GM20431 (cell line): ENCODE results near the gene APMAP.

Experiments used
- in situ Hi-C: fragments of 300-500 bp; cut with MseI, MboI; formaldehyde crosslinking; loops from one replicate; pipeline ENCODE4 v1.15.0; 2020; ENCODE audit warnings: low sequenced_read_pairs; ENCODE audit not compliant: unreplicated experiment

The APMAP gene

GRCh38 chr20:25025091-25025861 is 32.7 kb upstream of the APMAP start:
- in situ Hi-C loops, result no loop called here

- in situ Hi-C loops, result no loop called here
Measured at GRCh38 chr20:25024171-25024570, 31.6 kb upstream of the APMAP start.

- in situ Hi-C loops, result no loop called here
Measured at GRCh38 chr20:25023356-25023755, 30.8 kb upstream of the APMAP start.

DNA sequence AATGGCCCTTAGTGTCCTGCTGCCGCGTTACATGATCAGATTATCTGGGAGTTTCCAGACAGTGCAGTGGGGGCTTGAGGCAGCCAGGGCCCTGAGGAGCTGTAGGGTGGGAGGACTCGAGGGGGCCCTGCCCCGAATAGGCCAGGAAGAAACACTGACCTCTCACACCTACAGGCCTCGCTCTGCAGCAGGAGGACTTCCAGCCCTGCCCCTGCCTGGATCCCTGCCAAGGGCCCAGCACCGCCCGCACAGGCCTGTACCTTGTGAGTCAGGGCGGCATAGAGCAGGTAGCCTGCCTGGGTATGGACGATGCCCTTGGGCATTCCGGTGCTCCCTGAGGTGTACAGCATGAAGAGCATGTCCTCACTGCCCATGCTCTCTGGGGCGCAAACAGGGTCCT is 30.1 kb upstream of the APMAP start:
- in situ Hi-C loops, result no loop called here

- in situ Hi-C loops, result no loop called here
Measured at GRCh38 chr20:25021336-25021735, 28.8 kb upstream of the APMAP start.

DNA sequence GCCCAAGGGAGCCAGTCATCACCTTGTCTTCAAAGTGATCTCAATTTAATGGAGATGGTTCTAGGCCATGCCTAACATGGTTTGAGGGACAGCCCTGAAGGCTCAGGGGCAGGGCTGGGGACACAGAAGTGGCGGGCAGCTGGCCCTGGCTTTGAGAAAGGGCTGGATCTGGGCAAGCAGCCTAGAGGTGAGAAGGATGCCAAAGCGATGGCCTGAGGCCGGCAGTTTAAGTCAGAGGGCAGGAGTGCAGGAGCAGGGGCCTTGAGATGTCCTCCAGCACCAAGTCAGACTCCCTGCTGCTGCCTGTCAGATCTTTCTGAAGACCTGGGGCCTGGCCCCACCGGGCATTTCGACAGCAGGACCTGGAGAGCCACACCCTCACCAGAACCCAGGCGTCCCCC is 28.4 kb upstream of the APMAP start:
- in situ Hi-C loops, result no loop called here

DNA sequence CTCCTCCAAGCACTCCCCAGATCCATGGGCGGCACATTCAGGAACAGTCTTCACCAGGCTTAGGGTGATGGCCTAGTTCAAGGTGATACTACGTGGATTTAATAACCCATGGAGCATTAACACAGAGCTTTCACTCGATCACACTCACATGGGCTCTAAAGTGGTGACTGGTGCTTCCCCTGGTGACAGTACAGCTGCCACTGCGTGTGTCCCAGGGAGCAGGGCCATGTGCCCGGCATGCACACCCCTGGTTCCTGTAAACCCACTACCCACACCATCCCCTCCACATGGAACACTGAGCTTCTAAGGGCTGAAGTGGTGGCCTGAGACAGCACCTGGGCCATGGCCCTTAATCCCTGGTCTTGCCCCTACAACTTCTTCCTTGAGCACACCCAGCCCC is 27.8 kb upstream of the APMAP start:
- in situ Hi-C loops, result no loop called here

- in situ Hi-C loops, result no loop called here
Measured at GRCh38 chr20:25019381-25020155, 27.0 kb upstream of the APMAP start.

DNA sequence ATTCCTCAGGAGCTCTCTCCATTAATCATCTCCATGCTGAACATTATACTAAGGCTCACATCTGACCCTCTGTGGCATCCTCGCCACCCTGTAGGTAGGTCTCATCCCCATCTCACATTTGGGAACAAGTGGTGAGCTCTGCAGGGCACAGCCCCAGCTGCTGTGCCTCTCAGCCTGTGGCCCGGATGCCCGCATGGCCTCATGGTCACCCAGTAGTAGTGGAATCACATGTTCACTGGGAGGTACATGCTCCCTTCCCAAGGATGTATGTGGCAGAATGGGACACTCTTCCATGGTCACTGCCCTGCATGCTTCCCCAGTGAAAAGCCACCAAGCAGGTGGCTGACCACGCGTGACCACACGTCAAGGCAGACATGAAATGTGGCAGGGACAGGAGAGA is 26.3 kb upstream of the APMAP start:
- in situ Hi-C loops, result no loop called here

- in situ Hi-C loops, result no loop called here
Measured at GRCh38 chr20:25018425-25018824, 25.9 kb upstream of the APMAP start.

DNA sequence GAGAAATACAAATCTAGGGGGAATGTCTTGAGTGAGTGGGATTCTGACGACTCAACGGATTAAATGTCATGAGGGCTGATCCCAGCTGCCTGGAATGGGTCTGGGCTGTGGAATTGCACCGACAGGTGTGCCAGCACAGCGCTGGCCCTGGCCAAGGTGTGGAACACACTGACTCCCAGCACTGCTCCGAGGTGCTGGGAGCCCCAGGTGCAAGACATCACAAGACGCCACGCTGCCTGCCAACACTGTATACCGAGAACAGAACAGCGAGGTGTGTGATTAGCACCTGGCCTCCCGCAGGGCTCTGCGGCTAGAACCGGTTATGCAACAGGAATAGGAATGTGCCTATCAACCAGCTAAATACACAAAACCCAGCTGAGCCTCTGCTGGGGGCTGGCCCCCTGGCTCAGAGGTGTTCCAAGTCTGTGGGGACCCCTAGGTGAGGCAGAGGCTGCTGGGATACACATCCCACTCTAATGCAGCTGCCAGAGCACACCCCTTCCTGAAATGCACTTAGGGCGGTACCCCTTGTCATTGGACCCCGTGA is 24.8 kb upstream of the APMAP start:
- in situ Hi-C loops, result no loop called here

DNA sequence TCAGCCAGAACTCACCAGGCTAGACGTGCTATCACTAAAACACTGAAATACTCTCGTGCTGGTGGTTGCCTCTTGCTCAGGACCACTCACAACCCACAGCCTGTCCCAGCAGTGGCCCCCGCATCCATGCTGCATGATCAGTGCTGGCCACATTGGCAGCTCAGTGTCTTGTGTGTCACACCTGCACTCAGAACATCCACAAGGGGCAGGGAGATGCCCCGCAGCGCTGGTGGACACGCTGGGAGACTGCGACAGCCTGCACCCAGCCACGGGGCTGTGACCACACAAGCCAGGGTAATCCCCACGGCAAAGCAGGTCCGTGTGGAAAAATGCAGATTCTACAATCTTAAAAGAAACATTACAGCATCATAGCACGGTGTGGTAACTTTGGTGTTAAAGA is 23.9 kb upstream of the APMAP start:
- in situ Hi-C loops, result no loop called here

GRCh38 chr20:25015986-25016385 is 23.4 kb upstream of the APMAP start:
- in situ Hi-C loops, result no loop called here

- in situ Hi-C loops, result no loop called here
Measured at GRCh38 chr20:25014816-25015215, 22.3 kb upstream of the APMAP start.

DNA sequence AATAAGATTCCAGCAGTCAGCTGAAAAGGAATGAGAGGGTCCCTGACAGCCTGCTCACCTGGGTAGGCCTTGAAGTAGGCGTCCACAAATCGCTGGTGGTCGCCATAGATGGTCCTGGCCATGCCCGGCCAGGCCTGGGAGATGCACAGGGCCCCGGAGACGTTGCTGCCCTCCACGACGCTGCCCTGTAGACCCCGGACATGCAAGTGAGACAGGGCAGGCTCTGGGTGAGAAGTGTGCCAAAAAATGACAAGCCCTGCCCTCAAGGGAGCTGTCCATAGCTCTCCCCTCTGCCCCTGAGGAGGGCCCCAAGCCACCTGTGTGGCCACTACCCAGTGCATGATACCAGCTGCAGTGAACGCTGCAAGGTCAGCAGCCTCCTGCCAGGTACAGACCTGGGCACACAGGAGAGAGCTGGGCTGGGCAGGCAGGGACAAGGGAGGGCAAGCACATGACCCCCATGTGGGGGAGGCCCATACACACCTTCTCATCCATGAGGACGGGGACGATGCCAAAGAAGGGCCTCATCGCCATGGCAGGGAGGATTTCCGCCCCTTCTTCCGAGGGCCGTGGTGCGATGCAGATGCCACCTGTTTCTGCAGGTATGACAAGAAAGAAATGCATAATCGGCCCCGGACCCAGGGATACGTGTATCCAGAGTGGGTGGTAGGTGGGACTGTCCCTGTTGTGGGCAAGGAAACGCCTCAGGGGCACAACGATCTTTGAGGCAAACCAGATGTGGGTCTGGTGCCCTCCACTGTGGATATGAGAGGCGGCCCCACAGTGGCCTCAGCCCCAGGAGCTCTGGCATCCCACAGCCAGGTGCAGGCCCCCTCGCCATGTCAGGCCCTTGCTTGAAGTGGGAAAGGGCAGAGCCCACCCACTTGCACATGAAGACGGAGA is 21.2 kb upstream of the APMAP start:
- in situ Hi-C loops, result no loop called here

DNA sequence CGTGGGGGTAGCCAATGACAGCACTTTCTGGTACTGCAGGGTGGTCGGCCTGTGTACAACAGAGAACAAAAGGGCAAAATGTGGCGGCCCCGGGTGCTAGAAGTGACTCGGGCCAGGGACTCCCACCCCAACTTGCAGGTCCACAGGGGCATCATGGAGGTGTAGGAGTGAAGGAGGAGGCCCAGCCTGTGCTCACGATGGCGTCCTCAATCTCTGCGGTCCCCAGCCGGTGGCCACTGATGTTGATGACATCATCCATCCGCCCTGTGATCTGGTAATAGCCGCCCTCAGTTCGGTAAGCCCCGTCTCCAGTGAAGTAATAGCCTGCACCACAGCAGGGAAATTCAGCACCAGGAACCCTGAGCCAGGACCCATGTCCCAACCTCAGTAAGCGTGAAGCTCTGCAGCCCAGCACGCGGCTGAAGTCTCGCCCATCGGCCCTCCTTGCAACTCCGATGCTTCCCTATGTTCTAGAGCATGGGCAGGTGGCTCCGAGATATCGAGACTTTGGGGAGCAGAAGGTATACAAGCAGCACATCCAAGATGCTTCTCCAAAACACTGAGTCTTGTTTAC is 20.2 kb upstream of the APMAP start:
- in situ Hi-C loops, result no loop called here

DNA sequence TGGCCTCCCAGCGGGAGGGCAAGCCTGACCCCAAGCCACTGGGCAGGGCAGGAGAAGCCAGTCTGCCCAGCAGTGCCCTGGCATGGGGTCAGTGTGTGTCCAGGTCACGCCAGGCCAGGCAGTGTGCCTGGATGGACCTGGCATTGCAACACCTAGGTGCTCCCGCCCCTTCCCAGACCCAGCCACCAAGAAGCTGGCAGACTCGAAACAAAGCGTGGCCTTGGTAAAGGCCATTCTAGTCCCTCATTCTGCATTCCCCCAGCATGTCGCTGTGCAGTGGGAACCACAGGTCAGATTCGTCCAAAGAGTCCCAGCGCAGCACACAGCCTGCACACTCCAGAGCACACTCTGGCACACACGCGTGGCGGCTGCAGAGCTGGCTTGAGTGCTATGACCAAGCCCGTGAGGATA is 19.3 kb upstream of the APMAP start:
- in situ Hi-C loops, result no loop called here

DNA sequence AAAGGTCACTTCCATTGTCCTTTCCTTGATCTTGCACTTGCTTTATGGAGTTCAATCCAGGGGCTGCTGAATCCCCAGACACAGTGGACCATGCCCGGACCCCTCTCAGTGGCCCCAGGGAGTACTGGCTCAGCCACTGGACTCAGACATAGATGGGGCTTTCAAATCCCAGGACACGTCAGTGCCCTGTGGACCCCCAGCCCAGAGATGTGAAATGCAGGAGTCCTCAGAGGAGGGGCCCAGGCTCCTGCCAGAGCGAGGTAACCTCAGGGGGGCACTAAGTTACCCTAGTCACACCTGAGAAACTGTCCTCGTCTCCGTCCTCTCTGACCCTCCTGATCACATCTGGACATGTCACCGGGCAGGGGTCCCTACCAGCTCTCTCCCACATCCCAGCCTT is 18.7 kb upstream of the APMAP start:
- in situ Hi-C loops, result no loop called here

DNA sequence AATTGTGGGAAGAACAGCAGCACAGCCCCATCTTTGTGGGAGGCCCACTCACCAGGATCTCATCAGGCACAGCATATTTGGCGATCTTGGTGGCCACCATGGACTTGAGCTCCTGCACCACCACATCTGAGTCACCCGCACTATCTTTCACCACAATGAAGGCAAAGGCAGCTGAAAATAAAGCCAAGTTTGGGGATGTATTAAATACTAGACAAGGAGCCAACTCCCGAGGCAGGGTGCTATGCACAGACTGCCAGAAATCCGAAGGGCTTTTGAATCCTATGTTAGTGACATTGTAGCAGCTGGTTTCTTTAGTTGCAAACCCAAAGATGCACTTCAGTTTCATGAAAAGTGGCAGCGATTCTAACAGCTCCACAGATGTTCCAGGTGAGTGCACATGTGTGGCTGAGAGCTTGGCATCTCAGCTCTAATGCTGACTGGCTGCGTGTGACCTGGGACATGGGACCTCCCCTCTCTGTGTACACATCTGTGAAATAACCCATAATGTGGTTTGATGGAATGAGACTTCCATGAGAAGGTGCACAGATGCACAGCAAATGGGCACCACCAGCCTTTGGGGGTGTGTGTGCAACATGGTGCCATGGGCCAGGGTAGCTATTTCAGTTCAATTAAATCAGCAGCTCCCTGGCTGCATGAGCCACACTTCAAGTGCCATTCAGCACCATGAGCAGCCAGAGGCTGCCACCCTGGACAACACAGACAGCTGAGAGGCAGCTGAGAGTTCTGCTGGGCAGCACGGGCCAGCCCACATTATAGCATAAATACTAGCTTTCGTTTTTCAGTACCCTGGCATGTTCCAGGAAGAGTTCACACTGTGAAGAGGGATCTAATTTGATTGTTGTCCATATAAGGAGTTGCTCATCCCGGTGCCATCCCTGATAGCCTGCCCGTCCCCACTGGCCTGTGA is 16.9 kb upstream of the APMAP start:
- in situ Hi-C loops, result no loop called here
